HG02678 (cell line): ENCODE results near the gene SLC3A2.

Experiments used
- ATAC-seq: cut with Tn5 transposase; IDR thresholded peaks from one replicate; pipeline ENCODE4 v1.9.1; 2021; ENCODE audit warnings: mild to moderate bottlenecking, moderate library complexity; ENCODE audit not compliant: unreplicated experiment

SLC3A2 gene

DNA sequence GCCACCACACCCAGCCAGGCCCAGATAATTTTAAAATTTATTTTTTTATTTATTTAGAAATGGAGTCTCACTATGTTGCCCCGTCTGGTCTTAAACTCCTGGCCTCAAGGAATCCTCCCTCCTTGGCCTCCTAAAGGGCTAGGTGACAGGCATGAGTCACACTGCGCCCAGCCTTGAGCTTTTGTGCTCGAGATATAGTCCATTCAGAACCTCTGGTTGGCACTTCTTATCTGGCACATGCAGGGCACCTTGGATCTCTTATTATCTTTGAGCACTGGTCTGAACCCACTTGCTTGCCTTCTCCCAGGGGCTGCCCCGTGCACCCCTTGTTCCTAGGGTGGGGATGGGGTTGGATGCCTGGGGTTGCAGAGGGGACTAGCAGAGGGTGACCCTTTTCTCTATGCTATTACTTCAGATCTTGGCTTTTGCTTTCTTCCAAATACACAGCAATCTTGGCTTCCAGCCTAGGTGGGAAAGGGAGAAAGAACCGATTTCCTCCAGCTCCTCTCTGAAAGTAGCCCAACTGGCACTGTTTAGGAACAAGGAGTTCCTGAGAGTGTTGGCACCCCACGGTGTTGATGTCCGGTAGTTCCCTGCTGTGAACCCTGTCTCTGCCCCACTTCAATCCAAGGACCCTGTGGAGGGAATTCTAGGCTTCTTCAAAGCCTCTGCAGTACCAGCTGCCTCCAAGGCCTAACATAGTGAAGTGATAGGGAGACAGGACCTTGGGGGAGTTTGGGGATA is 1.3 kb upstream of the SLC3A2 start:
- no peak for ATAC-seq

DNA sequence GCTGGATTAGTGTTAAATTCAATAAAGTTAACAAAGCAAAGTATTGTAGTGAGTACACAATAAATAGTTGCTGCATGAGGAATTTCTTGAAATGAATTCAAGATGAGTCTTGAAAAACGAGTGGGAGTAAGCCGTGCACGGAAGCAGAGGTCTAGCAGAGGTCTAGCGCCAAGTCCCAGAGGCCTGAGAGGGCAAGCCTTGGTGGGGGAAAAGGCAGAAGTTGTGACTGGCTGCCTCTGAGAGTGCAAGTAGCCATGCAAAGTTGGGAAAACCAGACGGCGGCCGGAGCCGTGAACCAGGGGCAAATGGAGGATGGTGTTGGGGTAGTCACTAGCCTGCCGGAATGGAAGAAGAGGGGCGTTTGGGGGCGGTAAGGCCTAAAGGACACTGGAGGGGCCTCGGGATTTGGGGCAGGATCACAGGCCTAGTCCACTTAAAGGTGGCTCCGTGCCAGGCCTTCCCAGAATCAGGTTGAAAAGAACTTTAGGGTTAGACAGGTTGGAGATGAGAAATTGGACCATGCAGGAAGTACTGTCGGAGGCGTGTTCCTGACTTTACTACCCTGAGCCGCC is 379 bp upstream of the SLC3A2 start:
- ATAC-seq: peak; percentile 19

DNA sequence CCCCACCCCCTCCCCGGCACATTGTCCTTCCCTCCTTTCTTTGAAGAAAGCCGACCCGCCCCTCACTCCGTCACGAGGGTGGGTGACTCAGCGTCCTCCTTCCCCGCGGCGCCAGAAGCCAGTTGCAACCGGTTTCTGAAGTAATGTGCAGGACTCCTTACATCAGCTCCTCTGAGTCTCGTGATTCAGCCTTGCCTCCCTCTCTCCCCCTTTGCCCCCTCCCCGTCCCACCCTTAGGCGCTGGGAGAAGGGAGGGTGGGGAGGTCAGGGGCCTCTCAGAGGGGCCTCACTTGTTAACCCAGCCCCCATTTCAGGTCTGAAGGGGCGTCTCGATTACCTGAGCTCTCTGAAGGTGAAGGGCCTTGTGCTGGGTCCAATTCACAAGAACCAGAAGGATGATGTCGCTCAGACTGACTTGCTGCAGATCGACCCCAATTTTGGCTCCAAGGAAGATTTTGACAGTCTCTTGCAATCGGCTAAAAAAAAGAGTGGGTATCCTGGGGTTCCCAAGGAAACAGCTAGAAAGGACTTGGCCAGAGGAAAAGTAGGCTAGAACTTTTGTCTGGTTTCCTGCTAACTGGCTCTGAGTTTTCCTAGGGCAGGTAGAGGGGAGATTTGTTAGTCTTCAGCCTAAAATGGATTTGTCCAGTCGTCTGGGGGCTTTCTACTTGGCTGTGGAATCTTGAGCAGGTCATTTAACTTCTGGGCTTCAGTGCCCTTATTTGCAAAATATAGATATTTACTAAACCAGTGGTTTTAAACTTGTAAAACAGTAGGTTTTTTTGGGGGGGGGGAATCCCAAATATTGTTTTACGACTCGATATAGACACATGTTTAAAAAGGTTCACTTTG is 1.1 kb downstream of the SLC3A2 start:
- ATAC-seq: peak; percentile 45

DNA sequence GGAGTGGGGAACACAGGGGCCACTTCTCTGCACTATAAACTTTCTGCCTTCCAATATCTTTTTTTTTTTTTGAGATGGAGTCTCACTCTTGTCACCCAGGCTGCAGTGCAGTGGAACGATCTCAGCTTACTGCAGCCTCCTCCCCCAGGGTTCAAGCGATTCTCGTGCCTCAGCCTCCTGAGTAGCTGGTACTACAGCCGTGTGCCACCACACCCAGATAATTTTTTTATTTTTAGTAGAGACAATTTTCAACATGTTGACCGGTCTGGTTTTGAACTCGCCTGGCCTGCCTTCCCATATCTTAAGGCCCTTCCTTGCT is 1.7 kb downstream of the SLC3A2 start:
- ATAC-seq: no peak

DNA sequence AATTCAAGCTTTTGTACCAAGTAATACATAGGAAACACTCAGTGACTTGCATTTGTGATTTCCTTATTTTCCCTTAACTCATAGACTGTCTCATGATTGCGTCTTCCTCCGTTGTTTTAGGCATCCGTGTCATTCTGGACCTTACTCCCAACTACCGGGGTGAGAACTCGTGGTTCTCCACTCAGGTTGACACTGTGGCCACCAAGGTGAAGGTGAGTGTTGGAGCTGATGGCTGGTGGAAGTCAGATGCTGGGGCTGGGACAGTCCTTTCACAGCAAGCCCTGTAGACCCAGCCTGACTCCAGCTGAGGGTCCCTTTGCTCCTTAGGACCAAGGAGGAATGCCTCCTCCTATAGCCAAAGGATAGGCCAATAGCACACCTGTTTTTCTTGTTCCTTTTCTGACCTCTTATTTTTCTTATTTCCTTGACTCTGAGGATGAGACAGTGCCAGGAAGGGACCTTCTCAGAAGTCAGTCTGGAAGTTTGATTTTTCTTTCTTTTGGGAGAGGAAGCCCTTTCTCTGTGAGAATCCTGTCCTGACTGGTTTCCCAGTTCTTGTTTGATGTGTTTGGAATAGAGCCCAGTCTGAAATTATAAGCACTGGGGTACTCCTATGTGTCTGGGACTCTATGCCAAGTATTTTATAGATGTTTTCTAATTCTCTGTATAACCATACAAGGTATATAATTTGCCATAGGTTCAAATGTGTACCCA is 2.2 kb downstream of the SLC3A2 start:
- no peak for ATAC-seq

DNA sequence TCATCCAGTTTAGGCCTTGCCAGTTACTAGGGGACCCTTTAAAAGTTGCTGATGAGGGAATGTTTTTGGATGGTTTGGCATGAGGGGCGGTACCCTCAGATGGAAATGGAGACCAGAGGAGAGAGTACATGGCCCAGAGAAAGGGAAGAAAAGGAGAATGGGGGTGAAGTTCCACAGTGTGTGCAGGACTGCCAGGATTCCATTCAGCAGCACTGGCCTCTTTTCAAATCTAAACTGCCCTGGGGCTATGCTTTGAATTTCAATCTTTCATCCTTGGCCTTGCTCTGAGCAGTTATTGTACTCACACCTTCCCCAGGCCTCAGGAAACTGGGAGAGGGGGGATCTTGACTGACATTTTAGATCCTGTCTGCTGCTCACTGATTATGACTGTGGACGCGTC is 3.0 kb downstream of the SLC3A2 start:
- no peak for ATAC-seq

DNA sequence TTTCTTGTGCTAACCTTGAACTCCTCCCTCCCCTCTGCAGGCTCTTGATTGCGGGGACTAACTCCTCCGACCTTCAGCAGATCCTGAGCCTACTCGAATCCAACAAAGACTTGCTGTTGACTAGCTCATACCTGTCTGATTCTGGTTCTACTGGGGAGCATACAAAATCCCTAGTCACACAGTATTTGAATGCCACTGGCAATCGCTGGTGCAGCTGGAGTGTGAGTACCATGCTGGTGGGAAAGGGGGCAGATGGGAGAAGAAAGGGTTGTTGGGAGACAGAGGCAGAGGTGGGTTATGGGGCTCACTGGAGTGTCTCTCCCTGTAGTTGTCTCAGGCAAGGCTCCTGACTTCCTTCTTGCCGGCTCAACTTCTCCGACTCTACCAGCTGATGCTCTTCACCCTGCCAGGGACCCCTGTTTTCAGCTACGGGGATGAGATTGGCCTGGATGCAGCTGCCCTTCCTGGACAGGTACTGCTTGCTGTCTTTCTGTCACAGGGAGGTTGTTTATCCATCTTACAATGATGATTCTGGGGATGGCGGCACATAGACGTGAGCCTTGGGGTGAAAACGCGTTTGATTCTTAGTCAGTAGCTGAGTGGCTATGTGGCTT is 4.5 kb downstream of the SLC3A2 start:
- no peak for ATAC-seq

DNA sequence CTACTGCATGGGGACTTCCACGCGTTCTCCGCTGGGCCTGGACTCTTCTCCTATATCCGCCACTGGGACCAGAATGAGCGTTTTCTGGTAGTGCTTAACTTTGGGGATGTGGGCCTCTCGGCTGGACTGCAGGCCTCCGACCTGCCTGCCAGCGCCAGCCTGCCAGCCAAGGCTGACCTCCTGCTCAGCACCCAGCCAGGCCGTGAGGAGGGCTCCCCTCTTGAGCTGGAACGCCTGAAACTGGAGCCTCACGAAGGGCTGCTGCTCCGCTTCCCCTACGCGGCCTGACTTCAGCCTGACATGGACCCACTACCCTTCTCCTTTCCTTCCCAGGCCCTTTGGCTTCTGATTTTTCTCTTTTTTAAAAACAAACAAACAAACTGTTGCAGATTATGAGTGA is 7.7 kb downstream of the SLC3A2 start:
- no peak for ATAC-seq

DNA sequence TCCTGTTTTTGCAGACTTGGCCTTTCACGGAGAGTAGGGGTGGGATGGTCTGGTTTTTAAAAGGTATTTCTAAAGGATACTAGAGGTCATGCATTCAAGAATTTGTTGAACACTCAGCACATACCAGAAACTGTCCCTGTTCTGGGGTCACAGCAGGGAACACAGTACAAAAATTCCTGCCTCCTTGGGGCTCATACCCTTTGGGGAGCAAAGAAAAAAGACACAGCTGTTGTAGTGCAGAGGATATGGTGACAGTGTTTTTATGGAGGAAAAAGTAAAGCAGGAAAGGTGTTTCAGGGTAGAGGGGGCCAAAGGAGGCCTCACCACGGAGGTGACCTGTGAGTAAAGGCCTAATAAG is 8.4 kb downstream of the SLC3A2 start:
- ATAC-seq: no peak

DNA sequence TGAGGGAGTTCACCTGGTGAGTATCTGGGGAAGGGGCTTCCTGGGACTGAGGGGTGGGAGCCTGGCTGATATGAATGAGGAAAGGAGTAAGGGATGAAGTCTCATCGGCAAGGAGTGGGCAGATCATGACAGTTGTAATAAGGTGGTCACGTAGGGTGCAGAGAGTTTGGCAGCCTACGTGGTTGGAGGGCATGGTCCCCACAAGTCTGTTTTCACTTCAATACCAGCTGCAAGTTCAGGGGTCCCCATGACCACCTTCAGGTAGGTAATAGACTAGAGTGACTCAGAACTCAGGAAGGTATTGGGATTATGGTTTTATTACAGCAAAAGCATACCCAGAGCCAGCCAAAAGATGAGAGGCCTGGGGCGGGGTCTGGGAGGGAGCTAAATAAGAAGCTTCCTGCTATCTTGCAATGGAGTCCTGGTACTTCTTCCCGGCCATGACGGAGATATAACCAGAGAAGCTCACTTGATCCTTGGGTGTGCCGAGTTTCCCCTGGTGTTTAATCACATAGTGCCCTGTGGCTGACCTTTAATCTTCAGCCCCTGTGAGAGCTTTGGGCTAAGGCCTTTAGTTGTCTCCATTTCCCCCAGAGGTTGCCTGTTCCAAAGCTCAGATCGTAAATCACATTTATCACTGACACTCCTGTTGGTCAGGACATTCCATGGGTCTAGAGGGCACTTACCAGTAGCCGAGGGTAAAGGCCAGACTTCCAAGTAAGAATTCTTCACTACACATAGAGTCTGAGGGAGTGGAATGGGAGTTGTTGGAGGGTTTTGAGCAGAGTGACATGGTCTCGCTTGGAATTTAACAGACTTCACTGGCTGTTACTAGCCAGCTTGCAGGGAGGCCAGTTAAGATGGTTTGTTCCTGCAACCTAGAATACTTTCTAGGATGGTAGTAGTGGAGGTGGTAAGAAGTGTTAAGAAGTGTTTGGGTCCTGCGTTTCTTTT is 9.1 kb downstream of the SLC3A2 start:
- ATAC-seq: no peak

DNA sequence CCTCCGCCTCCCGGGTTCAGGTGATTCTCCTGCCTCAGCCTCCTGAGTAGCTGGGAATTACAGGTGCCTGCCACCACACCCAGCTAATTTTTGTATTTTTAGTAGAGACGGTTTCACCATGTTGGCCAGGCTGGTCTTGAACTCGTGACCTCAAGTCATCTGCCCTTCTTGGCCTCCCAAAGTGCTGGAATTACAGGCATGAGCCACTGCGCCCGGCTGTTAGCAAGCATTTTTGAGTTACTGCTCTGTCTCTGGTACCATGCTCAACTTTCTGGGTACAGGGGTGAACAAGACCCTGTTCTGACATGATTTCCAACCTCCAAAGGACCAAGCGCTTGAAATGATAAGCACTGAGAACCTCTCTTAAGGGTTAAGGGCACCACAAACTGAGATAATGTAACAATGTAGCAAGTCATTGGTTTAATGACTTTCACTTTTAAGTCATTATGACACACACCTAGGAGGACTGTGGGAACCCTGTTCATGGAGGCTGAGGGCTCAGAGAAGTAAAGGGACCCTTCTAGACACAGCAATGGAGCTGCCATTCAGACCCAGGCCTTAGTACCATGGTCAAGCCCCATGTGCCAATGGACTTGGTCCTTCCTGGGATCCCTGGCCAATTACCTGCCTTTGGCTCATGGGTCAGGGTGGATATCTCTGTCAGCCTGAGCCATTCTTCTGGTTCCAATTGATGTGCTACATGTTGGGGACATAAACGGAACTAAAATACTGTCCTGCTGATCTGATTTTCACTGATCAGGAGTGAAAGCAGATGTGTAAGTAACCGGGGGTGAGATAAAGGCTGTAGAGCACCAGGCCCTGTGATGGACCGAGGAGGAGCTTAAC is 11.6 kb downstream of the SLC3A2 start:
- no peak for ATAC-seq

DNA sequence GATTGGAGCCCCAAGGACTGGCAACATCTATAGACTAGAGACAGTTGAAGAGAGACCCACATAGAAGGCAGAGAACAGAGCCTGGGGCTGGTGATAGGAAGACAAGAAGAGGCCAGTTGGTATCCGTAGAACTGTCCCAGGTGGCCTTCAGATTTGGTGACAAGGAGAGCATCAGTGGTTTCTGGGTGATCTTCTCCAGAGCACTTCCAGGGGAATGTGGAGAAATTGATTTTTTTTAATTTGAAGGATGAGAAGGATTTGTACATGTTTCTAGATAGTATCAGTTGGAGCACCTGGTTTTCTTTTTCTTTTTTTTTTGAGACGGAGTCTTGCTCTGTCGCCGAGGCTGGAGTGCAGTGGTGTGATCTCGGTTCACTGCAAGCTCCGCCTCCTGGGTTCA is 14.8 kb downstream of the SLC3A2 start:
- no peak for ATAC-seq

DNA sequence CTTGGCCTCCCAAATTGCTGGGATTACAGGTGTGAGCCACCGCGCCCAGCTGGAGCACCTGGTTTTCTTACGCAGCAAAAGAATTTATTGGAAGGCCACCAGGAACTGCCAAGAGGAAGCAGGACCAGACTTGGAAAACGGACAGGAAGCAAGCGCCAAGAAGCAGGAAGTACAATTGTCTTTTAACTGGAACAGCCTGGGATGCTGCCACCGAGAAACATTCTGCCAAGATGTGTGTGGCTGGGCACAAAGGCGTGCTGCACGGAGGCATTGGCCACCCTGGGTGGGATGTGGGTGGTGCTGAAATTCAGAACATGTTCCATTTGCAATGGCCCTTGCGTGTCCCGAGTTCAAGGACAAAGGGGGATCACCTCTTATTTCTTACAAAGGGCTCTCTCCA is 15.4 kb downstream of the SLC3A2 start:
- ATAC-seq: no peak

DNA sequence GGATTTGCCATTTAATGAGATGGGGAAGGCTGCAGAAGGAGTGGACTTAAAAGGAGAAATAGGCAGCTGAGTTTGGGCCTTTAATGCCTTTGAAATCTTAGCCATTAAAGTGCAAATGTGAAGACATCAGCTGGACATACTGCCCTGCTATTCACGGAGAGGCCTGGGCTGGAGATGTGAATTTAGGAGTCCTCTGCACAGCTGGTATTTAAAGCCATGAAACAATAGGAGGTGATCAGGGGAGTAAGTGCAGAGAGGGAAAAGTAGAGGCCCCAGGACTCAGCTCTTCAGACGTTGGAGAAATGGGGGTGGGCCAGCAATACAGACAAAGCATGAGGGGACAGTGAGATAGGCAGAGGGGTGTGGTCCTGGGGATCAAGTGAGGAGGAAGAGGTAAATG is 16.6 kb downstream of the SLC3A2 start:
- ATAC-seq: no peak

DNA sequence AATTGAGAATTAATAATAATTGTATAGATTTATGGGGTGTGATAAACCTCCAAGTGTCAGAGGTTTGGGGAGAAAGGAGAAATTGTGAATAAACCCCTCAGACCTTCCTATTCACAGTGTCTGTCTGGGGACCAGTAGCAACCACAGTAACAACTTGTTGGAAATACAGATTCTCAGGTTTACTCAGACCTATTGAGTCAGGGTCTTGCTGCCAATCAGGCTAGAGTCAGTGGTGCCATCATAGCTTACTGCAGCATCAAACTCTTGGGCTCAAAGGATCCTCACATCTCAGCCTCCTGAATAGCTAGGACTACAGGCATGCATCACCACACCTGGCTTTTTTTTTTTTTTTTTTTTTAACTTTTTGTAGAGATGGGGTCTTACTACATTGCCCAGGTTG is 17.3 kb downstream of the SLC3A2 start:
- ATAC-seq: no peak

DNA sequence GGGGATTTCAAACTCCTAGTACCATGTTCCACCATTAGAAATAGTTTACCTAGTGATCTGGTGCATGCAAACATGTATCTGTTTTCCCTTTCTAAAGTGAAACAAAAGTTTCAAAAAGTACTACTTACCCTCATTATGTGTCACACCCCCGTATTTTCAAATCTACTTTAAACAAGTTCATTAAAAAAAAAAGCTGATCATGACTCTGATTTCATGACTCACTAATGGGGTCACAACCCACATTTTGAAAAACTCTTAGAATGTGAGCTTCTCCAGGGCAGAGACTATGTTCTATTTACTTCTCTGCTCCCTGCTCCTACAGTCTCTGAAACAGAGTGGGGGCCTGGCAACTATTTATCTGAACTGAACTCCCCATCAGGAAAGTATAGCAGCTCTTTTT is 22.2 kb downstream of the SLC3A2 start:
- ATAC-seq: no peak

DNA sequence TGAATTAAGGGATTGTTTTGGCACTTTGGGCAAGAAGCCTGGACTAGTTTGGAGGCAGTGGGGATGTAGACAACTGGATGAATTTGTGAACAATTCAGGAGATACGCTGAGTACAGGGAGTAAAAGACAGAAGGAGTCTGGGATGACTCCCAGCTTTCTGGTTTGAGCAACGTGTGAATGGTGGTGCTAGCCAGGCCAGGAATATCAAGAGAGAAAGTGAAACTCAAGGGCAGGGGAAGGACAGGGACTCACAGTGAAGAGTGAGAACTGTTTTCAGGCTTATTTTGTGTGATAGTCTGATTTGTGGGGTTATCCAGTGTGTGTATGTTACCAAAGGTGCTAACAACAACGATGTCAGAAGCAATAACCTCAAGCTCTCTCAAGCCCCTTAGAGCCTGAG is 24.6 kb downstream of the SLC3A2 start:
- ATAC-seq: no peak

DNA sequence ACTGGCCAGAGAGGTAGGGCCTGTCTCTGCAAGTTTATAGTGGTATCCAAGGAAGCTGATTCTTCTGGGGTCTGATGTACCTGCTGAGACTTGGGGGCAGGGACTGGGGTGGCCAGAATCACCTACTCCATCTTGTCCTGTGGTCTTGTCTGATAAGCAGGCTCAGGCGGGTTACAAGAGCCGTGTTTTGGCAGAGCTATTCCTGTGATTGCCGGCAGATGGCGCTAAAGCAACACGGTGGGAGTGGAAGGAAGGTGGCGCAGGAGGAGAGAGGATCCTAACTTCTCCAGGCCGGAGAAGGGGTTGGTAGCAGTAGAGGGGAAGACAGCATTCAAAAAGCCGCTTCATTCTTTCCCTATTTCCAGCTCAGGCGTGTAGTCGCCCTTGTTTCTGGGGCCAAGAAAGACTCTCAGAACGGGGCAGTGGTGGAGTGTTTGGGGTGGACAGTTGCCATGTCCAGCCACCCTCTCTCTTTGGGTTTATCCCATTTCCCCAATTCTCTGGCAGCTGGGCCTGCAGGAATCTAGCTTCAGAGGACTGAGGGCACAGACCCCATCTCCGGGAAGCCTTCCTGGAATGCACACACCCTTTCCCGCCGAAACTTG is 25.3 kb downstream of the SLC3A2 start:
- ATAC-seq: peak; percentile 60
